Superior temporal gyrus (tissue), 1 donor: ENCODE results near the gene ESD.

Experiments used
- DNase-seq: peaks from one replicate; pipeline ENCODE4 v3.0.0-alpha.2; 2016; ENCODE audit errors: extremely low spot score

Gene ESD

GRCh38 chr13:46745706-46746105 lies 51.3 kb downstream of the ESD start:
- no peak for DNase-seq

GRCh38 chr13:46745062-46745461 lies 51.9 kb downstream of the ESD start:
- DNase-seq: no peak

GRCh38 chr13:46743191-46743590 lies 53.8 kb downstream of the ESD start:
- DNase-seq: no peak

GRCh38 chr13:46739447-46740098 lies 57.4 kb downstream of the ESD start:
- DNase-seq: no peak

- DNase-seq: no peak
Observed at GRCh38 chr13:46738766-46739165, 58.2 kb downstream of the ESD start.

GRCh38 chr13:46738055-46738454 lies 58.9 kb downstream of the ESD start:
- no peak for DNase-seq

GRCh38 chr13:46736541-46737310 lies 60.2 kb downstream of the ESD start:
- DNase-seq: no peak

- no peak for DNase-seq
Observed at GRCh38 chr13:46735425-46735824, 61.5 kb downstream of the ESD start.

GRCh38 chr13:46731535-46731934 lies 65.4 kb downstream of the ESD start:
- no peak for DNase-seq

GRCh38 chr13:46728777-46729176 lies 68.2 kb downstream of the ESD start:
- DNase-seq: no peak

- no peak for DNase-seq
Observed at GRCh38 chr13:46726347-46726746, 70.6 kb downstream of the ESD start.
